GM12873 (cell line): Measurements from ENCODE around the gene CHCHD6.

ENCODE experiments used
- CTCF ChIP-seq: IDR thresholded peaks from 2 replicates; pipeline ENCODE4 v1.5.1; 2012; ENCODE audit warnings: low read depth, mild to moderate bottlenecking, moderate library complexity, low read length, control low read depth; ENCODE audit not compliant: insufficient read depth; ENCODE audit errors: missing control alignments

Gene CHCHD6

GRCh38 chr3:126941721-126942270 is 237.8 kb downstream of the CHCHD6 start:
- TF ChIP-seq CTCF = no peak

- no peak for TF ChIP-seq CTCF
Measured at GRCh38 chr3:126944089-126944965, 240.3 kb downstream of the CHCHD6 start.

GRCh38 chr3:126945171-126945721 is 241.2 kb downstream of the CHCHD6 start:
- peak; percentile 17 for TF ChIP-seq CTCF

GRCh38 chr3:126945891-126946290 is 241.9 kb downstream of the CHCHD6 start:
- no peak for TF ChIP-seq CTCF

GRCh38 chr3:126946405-126946804 is 242.4 kb downstream of the CHCHD6 start:
- no peak for TF ChIP-seq CTCF

- no peak for TF ChIP-seq CTCF
Measured at GRCh38 chr3:126947429-126947828, 243.4 kb downstream of the CHCHD6 start.

- no peak for TF ChIP-seq CTCF
Measured at GRCh38 chr3:126948980-126949535, 245.0 kb downstream of the CHCHD6 start.
